Stimulated activated CD4-positive, alpha-beta T cell treated with anti-CD3 and anti-CD28 coated beads, TNF-alpha, amount 100 ng/mL, for 1 hour (primary cell): ENCODE results near the gene TRIM31.

Experiments
- DNase-seq, 3 donors: peaks; one replicate each; pipeline ENCODE4 v3.0.0-alpha.2; 2020; ENCODE audit warnings: low read depth in 3 of 3, low spot score in 1 of 3

TRIM31 gene, protein sequence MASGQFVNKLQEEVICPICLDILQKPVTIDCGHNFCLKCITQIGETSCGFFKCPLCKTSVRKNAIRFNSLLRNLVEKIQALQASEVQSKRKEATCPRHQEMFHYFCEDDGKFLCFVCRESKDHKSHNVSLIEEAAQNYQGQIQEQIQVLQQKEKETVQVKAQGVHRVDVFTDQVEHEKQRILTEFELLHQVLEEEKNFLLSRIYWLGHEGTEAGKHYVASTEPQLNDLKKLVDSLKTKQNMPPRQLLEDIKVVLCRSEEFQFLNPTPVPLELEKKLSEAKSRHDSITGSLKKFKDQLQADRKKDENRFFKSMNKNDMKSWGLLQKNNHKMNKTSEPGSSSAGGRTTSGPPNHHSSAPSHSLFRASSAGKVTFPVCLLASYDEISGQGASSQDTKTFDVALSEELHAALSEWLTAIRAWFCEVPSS

DNA sequence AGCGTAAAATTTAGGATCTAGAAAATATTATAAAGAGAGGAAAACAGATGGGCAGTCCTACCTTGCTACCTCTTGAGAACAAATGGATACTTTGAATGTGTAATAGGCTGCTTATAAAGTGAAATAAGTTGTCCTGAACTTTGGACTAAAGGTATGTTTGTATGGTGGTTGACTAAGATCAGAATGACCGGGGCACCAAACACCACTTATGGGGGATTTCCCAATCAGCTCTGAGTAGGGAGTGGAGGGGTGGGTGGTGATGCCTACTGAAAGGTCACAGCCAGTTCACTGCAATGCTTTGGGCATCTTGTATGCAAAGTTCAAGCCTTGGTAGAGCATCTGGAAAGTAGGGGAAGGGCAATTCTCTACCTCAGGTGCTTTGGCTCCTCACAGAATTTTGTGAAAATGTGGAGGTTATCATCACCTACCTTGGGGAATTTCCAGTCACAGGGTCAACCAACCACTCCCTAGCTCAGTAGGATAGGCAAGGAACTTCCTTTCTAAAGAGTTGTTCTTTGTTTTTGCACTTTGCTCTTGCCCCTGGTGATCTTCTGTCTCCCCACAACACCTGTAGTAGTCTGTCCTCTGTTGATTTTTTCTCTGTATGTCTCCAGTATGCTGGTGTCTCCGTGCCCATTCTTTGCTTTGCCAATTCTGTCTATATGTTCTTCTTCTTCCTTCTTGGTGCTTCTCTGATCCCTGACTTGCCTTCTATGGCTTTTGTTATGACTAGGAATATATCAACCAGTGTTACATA is at the start of gene TRIM31:
TRIM31 (minus strand) TSS at position 88 of the 757 bp plus-strand sequence. CDS start 285 bp downstream, outside the sequence.
- no peak for DNase-seq

DNA sequence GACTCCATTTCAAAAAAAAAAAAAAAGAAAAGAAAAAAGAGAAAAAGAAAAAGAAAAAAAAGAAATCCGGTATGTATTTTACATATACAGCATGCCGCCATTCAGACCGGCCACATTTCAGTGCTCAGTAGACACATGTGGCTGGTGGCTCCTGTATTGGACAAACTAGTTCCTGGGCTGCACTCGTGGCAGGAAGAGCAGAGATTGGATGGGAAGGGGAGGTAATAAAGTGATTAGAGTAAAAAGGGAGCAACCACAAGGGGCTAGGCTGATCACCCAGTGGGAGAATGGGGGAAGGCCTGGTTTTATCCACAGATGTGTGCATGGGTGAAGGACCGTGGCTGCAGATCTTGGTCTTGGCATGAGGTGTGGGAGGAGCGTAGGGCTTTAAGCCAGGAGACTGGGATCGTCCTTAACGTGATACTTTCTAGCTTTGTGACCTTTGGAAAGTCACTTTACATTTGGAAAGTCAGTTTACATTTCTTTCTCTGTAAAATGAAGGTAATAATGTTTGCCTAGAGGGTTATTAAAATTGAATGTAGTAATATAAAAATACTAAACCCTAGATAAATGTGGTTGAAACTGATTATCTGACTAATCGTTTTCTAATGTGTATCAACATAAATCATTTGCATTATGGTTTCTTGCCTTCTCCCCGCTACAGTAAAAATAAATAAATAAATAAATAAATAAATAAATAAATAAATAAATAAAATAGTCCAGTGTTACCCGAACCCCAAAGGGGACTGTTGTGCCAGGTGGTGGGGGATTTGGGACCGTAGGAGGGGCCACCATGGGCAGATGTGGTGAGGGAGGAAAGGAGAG is 49.6 kb upstream of the TRIM31 start:
- DNase-seq: no peak

DNA sequence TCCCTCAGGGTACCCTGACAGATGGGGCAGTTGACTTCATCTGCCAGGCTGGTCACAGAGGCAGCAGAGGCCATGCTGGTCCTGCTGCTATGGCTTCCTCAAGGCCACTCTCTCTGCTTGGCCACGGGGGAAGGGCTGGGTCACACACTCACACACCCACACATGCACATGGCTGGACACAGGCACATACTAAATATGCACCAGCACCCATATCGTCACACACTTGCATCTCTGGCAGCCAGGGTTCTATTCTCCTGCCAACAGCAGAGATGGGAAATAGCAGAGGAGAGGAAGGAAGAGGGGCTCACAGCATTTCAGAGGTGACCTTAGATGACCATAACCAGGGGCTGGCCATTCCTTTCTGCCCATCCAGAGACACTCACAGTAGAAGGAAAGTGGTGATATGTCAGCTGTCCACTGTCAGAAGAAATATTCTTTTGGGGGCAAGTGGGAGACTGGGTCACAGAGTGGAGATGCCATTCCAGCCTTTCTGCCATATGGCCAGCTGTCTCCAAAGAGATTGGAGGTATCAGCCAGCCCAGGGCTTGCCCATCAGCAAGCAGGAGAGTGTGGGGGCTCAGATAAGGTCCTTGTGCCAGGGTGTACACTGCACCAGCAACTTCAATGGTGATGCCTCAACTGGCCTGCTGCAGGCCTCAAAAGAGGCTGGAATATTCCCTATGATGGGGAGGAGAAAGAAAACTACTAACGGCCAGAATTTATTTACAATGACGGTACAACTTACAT is 48.1 kb upstream of the TRIM31 start, which contains the start of gene TRIM10:
TRIM10 (minus strand) TSS at position 427 of the 747 bp plus-strand sequence; CDS start at position 74, 353 bp downstream.
- no peak for DNase-seq

DNA sequence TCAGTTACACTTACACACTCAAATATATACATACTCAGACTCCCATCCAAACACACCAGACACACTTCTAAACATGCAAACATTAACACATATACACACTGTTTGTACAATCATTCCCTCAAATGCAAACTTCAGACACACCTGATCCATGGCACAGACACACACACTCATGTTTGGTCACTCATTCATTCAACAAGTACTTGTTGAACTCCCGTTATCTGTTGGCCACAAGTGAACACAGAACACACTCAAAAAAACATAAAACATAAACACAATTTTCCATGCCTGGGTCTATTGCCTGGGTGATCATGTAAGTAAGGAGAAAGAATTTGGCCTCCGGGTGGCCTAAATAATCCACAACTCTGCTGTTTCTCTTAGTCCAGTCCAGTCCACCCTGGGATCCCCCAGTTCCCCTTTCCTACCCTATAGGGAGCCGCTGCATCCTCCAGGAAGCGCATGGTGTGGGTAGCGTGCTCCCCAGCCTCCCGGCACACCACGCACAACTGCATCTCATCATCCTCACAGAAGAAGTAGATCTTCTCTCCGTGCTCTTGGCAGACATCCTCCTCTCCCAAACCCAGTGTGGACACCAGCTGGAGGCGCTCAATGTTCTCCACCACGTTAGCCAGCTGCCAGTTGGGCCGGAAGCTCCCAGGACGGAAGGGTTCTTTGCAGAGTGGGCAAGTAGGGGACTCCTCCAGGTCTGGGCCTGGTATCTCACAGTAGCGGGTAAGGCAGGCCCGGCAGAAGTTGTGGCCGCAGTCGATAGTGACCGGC is 47.3 kb upstream of the TRIM31 start:
- DNase-seq: no peak

DNA sequence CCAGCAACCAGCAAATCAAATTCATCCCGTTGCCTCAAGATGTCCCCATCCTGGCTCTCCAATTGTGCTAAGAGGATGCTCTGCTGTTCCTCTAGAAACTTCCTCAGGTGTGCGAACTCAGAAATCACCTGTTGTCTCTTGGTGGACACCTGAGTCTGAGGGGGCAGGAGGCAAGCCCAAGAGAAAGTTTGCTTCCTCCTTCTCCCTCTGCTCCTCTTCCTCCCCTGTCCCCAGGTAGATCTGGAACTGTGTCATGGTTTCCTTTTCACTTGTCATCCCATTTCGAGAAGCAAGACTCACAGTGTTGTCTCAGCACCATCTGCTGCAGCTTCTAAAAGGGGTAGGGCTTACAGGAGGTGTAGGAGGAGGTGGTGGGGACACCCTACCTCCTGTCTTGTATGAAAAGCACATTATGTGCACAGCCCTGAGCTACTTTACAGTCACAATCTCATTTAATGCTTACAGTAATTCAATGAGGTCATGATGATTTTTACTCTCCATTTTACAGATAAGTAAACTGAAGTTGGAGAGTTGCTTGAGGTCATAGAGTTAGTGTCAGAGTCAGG is 45.7 kb upstream of the TRIM31 start:
- no peak for DNase-seq

DNA sequence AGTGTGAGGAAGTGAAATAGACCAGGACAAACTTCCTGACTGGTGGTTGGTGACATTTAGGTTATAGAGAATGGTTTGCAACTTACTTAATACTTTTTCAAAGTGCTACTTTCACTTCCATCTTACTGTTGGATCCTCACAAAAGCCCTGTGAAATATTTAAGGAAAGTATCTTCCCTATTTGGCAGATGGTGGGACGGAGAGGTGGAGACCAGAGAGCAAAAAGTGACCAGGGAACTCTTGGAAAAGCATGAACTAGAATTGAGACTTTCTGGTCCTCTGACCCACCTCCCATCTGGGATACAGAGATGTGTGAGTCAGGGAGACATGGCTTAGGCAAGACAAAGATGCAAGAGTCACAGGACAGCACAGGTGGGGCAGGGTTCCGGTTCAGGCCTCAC is 45.1 kb upstream of the TRIM31 start:
- no peak for DNase-seq

DNA sequence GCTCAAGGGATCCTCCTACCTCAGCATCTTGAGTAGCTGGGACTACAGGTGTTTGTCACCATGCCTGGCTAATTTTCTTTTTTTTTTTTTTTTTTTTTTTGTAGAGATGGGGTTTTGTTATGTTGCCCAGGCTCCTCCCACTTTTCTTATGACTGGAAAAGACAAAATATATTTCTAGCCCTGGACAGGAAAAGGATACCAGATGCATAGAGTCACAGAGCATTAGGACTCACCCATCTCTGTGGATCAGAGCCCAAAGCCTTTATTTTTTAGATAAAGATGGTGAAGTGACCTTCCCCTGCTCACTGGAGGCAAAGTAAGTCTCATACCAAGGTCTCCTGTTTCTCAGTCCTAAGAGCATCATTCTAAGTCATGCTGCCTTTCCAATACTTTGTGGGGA is 44.7 kb upstream of the TRIM31 start:
- no peak for DNase-seq

DNA sequence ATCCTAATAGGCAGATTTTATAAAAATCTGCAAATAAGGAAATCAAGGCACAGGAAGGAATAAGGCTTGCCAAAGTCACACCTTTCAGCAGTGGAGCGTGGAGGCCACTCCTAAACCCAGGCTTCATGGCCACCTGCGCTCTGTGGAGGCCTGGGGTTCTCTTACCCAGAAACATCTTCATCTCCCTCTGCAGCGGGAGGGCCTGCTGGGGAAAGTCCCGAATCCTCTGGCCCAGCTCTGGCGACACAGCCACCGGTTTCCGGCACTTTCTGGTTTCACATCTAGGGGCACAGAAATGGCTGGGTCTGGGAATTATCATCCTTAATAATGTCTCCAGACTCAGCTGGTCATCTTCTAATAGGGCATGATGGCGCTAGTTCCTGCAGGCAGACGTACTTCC is 43.9 kb upstream of the TRIM31 start:
- DNase-seq: no peak

DNA sequence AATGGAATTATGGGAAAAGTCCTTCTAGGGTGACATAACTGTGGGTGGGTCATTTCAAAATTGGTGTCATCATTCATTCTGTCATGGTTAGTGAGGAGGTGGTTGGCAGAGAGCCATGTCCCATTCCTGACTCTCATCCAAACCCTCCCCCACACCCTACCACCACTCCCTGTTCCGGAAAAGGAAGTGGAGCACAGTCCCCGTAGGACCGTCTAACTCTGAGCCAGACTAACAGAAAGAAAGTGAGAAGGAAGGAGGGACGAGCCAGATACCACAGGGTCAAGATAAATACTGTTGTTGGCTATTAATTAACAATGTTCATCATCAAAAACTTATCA is 43.3 kb upstream of the TRIM31 start:
- DNase-seq: no peak

DNA sequence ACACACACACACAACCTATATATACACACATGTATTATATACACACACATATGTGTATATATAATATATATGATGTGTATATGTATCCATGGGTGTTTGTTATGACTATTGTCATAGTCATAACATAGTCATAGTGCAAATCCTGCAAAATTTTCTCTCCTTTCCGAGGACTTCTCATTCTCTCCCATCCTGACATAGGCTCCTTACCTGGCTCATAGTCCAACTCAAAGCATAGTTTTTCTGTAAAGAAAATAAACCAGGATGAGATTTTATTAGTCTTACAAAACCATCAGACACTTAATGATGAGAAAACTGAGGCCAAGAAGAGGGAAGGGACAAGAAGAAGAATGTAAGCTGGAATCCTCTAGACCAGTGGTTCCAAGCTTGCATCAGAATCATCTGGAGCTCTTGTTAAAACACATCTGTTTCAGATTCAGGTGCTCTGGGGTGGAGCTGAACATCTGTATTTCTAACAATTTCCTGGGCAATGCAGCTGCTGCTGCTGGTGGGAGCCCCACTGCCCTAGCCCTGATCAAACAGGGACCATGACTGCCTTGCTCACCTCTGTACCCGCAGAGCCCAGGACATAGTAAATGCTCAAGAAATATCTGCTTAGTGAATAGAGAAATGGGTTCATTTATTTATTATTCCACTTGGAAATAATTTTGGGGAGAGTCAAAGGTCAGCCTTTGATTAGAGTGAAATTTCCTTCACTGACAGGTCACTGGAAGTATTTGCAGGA is 42.8 kb upstream of the TRIM31 start:
- DNase-seq: no peak

DNA sequence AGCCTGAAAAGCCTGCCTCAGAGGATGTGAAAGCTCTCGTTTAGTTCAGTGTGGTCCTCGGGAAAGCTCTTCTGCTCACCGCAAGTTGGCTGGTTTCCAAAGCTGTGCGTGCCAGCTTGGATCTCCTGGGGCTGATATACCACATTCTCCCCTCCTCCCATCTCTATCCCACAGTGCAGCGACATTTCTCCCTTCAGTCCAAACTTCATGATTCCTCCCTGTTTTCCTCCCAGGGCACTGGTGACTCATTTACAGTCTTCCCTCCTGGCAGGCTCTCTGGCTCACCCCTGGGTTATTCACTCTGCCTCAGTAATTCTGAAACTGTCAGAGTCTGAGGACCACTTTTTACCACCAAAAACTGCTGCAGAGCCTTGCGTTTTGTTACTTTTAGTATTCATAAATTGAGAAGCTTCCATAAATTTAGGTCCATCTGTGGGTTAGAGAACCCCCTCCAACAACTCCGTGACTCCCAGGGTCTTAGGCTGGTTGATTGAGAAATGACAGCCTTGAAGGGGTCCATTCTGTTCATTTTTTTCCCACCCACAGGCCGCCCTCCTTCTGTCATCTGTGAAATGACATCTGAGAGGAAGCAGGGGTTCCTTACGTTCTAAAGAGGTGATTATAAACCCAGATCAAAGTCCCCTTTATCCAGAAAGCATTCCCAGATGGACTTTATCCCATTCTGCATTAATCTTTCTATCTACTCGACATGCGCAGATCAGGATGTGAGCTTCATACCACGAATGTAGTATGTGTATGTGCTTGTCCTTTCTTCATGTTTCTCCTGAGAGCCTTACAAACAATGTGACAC is 42.0 kb upstream of the TRIM31 start:
- DNase-seq: no peak

DNA sequence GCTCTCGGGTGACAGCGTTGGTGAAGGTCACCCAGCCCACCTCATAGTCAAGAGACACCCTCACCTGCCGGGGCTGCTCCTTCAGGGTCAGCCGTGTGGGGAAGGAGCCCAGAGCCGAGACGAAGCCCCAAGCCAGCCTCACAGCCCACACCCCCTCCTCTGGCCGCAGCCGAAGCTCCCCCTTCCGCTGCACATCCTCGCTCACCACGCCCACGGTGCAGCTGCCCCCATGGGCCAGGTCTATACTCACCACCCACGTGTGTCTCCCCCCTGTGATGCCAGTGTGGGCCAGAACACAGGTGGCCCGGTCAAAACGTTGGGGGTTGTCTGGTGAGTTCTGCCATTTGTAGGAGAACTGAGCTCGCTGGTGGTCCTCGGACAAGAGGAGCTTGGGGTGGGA is 41.2 kb upstream of the TRIM31 start:
- no peak for DNase-seq

DNA sequence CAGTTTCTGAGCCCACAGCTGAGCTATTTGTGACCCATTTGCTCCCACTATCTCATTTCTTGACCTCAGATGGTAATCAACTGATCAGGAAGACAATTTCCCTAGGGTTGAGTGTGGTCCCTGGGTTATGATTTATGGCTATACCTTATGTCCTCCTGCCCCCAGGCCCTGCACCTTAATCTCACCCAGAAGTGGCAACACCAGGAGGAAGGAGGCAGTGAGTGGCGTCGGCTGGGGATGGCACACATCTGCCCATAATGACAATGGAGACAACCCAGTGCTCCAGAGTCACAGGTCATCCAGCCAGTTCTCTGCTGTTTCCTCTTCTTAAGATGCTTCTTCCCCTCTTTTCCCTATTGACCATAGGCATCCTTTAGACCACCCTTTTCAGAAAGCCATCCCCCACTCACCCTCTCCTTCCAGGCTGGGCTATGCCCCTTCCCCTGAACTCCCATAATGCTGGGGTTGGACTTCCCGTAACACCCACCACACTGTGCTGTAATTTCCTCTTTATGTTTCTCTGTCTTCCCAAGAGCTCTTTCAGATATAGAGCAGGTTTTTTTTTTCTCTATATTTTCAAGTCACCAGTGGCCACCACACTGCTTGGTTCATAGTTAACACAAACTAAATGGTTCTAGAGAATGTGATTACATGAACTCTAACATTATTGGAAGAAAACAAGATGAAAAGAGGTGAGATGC is 40.2 kb upstream of the TRIM31 start:
- DNase-seq: no peak

DNA sequence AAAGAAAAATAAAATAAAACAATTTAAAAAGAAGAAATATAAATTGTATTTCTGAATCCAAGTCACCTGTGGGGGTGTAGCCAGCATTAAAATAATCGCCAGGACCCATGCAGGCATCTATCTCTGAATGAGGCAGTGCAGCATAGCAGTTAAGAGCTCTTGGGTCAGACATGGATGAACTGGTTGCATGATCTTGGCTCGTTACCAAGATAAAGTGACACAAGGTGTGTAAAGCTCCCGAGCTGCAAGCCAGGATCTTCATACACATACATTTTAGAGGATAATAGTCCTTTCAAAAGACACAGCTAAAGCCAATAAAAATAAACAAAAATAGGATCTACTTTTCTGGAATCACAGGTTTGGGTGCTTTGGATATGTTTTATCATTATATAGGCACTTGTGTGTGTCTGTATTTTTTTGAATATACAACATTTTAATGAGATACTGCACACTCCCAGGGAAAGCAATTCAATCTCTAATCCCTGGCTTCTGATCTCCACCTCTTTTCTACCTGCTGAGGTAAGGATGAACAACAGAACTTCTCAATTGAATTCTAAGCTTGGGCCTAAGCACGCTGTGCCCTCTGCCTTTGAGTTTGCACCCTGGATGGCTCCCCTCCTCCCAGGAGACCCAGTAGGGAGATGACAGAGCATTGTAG is 39.3 kb upstream of the TRIM31 start:
- no peak for DNase-seq

DNA sequence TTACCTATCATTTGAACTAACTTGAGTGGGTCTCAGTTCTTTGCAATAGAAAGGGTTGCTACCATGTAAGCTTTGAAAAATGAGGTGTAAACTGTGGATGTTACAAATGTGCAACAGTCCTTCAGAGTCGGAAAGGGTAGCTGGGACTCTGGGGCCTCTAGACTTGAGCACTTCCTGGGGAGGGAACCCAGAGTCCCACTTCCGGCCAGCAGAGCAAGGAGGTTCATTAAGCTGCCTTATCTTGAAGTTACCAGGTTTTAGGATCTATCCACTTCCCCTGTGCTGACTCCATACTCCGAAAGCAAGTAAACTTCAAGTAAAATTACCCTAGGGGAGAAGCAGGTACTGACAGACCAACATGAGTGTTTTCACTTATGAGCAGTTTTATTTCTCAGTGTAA is 38.7 kb upstream of the TRIM31 start:
- DNase-seq: no peak

DNA sequence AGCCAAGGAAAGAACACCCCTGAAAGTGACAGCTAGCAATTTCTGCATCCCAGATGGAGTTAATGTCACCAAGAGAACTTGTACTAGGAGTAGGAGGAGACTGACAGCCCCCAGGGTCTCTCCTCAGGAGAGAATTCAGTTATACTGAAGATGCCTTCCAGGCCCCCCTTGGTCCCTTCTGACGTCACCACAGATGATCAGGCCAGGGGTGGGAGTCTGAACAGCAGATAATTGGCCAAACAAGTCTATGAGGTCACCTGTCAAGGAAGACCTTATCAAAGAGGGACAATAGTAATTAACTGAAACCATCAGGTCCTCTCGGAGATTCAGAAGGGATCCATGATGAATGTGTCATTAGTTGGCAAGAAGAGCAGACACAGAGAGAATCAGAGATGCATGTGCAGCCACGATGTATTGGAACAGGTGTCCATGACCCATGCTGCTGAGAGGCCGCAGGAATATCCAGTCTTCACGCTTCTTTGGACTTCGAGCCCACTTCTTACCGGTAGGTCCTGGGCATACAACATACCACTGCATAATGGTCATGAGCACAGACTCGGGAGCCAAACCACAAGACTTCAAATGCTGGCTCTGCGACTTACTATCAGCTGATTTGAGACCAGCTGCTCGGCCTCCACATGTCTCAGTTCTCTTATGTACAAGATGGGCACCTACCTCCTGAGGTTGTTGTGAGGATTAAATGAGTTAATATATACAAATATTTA is 37.9 kb upstream of the TRIM31 start:
- no peak for DNase-seq
